IPS DF 4.7 (cell line): ENCODE measurements around the gene TUBA4B.

Source experiments
- DNase-seq: peaks from one replicate; pipeline ENCODE4 v3.0.0-alpha.2; 2013; ENCODE audit warnings: low spot score; ENCODE audit errors: extremely low read depth

The TUBA4B gene

GRCh38 chr2:219314804-219315468, 61.9 kb downstream of the TUBA4B start:
- no peak for DNase-seq
